C4-2B (cell line): ENCODE results near the gene PILRB.
"Not testable (repeated sequence)": the region's sequence is repeated elsewhere in the genome, so short reads cannot be mapped to it uniquely, and the experiment has no call there.

Experiments used
- H3K27ac ChIP-seq: fragments of 450-650 bp; 2 replicates; pipeline ENCODE4 v1.5.1; 2017
- ZFX ChIP-seq: fragments of 450-650 bp; IDR thresholded peaks from 2 replicates; pipeline ENCODE4 v1.6.1; 2017
- TF ChIP-seq, protein P1 (sequence below): fragments of 450-650 bp; conservative IDR thresholded peaks from 2 replicates; pipeline ENCODE4 v1.5.1; 2017; ENCODE audit warnings: mild to moderate bottlenecking

PILRB gene

DNA sequence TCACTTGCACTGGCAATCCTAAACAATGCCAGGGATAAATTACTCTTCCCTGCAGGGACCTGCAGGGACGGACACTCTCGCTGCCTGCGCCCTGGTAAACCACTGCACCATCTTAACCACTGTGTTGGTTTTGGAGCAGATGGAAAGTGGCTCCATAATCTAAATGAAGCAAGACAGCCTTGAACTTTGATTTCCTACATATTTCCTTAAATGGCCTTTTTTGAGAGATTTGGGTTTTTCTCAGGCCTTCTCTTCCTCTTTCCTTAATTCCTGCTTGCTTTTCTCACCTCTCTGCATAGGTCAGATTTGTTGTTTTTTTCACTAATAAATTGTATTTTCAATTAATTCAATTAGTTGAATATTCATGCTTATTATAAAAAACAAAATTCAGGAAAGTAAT lies 18.1 kb downstream of the PILRB start:
- H3K27ac ChIP-seq, result no peak overlapping the region

DNA sequence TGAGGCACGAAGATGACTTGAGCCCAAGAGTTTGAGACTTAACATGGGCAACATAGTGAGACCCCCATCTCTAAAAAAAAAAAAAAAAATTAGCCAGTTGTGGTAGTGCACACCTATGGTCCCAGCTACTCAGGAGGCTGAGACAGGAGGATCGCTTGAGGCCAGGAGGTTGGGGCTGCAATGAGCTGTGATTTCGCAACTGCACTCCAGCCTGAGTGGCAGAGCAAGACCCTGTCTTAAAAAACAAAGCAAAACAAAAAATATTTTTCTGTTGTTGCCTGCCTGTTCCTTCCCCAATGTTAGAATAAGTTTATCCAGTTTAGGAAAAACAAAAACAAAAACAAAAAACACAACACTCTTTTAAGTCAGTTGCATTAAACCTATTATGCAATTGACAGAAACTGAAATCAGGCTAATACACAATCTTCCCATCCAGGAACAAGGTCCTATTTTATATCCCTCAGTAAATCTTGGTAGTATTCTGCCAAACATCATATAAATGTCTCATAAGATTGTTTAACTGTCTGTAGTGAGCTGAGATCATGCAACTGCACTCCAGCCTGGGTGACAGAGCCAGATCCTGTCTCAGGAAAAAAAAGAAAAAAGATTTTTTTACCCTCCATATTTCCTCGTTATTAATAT lies 20.3 kb downstream of the PILRB start:
- H3K27ac ChIP-seq, result no peak overlapping the region

More for the DNA sequence above, 18.1 kb downstream of the PILRB start:
- no peak for TF ChIP-seq ZFX
- TF ChIP-seq, protein P1, sequence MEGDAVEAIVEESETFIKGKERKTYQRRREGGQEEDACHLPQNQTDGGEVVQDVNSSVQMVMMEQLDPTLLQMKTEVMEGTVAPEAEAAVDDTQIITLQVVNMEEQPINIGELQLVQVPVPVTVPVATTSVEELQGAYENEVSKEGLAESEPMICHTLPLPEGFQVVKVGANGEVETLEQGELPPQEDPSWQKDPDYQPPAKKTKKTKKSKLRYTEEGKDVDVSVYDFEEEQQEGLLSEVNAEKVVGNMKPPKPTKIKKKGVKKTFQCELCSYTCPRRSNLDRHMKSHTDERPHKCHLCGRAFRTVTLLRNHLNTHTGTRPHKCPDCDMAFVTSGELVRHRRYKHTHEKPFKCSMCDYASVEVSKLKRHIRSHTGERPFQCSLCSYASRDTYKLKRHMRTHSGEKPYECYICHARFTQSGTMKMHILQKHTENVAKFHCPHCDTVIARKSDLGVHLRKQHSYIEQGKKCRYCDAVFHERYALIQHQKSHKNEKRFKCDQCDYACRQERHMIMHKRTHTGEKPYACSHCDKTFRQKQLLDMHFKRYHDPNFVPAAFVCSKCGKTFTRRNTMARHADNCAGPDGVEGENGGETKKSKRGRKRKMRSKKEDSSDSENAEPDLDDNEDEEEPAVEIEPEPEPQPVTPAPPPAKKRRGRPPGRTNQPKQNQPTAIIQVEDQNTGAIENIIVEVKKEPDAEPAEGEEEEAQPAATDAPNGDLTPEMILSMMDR, result no peak

DNA sequence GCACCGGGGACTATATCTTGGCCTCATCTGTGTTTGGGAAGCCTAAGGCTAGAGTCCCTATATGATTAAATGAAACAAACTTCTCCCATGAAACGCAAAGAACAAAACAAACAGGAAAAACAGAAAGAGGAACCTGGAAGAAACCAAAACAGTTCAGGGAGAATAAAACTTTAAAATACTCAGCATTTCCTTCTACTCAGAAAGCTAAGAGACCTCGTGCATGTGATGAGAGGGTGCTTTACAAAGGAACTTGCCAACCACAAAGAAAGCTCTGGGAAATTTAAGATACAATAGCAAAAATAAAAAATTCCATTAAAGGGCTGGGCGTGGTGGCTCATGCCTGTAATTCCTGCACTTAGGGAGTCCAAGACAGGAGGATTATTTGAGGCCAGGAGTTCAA lies 22.3 kb downstream of the PILRB start:
- TF ChIP-seq, protein P1, result no peak
- TF ChIP-seq ZFX, result no peak
- no peak overlapping the region for H3K27ac ChIP-seq

More for the DNA sequence above, 20.3 kb downstream of the PILRB start:
- TF ChIP-seq, protein P1, result no peak
- TF ChIP-seq ZFX, result no peak

DNA sequence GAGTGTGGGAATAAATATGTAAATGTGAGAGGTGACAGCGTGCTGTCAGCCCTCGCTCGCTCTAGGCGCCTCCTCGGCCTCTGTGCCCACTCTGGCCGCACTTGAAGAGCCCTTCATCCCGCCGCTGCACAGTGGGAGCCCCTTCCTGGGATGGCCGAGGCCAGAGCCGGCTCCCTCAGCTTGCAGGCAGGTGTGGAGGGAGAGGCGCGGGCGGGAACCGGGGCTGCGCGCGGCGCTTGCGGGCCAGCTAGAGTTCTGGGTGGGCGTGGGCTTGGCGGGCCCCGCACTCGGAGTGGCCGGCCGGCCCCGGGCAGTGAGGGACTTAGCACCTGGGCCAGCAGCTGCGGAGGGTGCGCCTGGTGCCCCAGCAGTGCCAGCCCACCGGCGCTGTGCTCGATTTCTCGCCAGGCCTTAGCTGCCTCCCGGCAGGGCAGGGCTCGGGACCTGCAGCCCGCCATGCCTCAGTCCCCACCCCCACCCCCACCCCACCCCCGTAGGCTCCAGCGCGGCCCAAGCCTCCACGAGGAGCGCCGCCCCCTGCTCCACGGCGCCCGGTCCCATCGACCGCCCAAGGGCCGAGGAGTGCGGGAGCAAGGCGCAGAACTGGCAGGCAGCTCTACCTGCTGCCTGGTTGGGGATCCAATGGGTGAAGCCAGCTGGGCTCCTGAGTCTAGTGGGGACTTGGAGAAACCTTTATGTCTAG lies 23.8 kb downstream of the PILRB start:
- H3K27ac ChIP-seq, result not testable (repeated sequence)

DNA sequence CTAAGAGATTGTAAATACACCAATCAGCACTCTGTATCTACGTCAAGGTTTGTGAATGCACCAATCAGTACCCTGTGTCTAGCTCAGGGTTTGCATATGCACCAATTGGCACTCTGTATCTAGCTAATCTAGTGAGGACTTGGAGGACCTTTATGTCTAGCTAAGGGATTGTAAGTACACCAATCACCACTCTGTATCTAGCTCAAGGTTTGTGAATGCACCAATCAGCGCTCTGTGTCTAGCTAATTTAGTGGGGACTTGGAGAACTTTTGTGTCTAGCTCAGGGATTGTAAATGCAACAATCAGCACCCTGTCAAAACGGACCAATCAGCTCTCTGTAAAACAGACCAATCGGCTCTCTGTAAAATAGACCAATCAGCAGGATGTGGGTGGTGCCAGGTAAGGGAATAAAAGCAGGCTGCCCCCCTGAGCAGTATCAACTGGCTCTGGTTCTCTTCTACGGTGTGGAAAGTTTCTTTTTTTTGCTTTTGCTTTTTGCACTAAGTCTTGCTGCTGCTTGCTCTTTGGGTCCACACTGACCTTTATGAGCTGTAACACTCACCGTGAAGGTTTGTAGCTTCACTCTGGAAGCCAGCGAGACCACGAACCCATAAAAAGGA lies 24.4 kb downstream of the PILRB start:
- H3K27ac ChIP-seq, result not testable (repeated sequence)

DNA sequence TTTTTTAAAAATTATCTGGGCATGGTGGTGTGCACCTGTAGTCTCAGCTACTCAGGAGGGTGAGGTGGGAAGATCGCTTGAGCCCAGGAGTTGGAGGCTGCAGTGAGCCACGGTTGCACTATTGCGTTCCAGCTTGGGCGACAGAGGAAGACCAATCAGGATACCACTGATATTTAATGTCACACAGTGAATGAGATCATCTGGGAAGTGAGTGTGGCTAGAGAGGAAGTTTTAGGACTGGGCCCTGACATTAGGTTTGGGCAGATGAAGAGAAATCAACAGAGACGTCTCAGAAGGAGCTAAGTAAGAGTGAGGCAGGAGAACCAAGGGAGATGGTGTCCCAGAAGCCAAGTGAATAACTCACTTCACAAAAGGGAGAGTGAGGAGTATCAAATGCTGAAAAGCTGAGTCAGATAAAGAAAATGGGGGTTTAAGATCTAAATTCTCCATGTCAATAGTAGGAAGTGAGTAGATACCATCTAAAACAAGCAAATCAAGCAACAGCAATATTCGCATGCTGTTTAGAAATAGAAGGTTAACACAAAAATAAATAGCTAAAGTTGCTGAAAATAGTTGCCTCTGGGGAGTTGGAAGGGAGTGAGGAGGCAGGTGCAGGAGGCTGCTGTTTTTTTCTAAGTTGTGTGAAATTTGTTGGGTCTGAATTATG lies 26.8 kb downstream of the PILRB start:
- no peak for TF ChIP-seq ZFX
- TF ChIP-seq, protein P1, result no peak
- H3K27ac ChIP-seq, result no peak overlapping the region

DNA sequence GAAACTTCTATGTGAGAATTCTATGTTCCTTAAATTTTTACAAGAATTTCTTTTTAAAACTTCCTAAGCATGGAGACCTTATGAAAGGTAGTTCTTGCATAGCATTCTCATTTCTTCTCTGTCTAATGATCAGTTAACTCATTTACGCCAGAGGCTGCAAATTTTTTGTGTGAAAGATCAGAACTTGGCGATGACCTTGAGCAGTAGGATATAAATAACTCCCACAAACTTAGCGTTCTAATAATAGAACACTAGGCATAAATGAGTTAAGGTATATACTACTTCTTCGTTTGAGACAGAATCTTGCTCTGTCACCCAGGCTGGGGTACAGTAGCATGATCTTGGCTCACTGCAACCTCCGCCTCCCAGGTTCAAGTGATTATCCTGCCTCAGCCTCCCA lies 29.0 kb downstream of the PILRB start:
- H3K27ac ChIP-seq, result no peak overlapping the region
- no peak for TF ChIP-seq ZFX
- TF ChIP-seq, protein P1, result no peak

DNA sequence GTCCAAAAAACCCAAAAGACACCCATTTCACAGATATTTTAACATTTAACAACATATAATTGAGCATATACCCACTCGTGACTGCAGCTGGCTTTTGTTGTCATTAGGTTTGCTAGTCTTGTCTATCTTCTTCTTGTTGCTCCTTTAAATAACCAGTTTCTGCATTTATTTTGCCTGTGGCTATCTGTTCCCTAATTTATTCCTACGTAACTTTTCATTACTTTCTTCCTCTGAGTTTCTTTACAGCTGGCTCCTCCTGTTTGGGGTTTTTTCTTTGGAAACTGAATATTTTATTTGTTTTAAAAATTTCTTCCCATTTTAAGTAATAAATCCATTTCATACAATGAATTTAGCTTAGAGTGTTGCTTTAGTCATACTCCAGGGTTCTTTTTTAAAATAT lies 29.8 kb downstream of the PILRB start:
- H3K27ac ChIP-seq, result no peak overlapping the region

More for the DNA sequence above, 29.8 kb downstream of the PILRB start:
- TF ChIP-seq ZFX, result no peak
- TF ChIP-seq, protein P1, result no peak
